ENCODE results near the gene QRSL1. TPM values are rescaled to one million over a fixed set of nuclear protein-coding genes. Genes with fewer than 3 reads are reported as not detected.

Gene QRSL1
- total RNA-seq, 3 donors from 2014 or later = 7.4 to 17.1 (median 9.2) TPM

DNA sequence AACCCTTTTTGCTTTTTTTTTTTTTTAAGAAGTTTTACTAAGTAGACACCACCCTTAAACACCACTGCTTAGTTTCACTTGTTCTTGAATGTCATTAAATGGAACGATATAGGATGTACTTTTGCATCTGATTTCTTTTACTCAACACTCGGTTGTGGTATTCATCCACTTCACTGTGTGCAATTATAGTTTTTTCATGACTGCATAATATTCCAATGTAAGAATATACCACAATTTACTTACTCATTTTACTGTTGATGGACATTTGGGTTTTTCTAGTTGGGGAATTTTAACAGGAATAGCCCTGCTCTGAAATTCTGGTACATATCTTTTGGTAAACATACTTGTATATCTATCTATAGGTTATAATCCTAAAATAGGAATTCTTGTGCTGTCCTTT is 29.9 kb upstream of the QRSL1 start:
- Histone ChIP-seq H3K36me3 (no peaks in the 10 kb centered on the region), H3K4me3 (no peak overlapping the region), H3K9me3 (no peaks in the 10 kb centered on the region), H3K27ac (no peak overlapping the region), H3K4me1 (no peaks in the 10 kb centered on the region), H3K27me3 (no peaks in the 10 kb centered on the region)
- intact Hi-C loops (cut with DNase I; ENCODE audit: low total_unique reads) = no loop called here
- DNase-seq (ENCODE audit: low spot score in 2 of 2) = no peak
- TF ChIP-seq, protein P1, sequence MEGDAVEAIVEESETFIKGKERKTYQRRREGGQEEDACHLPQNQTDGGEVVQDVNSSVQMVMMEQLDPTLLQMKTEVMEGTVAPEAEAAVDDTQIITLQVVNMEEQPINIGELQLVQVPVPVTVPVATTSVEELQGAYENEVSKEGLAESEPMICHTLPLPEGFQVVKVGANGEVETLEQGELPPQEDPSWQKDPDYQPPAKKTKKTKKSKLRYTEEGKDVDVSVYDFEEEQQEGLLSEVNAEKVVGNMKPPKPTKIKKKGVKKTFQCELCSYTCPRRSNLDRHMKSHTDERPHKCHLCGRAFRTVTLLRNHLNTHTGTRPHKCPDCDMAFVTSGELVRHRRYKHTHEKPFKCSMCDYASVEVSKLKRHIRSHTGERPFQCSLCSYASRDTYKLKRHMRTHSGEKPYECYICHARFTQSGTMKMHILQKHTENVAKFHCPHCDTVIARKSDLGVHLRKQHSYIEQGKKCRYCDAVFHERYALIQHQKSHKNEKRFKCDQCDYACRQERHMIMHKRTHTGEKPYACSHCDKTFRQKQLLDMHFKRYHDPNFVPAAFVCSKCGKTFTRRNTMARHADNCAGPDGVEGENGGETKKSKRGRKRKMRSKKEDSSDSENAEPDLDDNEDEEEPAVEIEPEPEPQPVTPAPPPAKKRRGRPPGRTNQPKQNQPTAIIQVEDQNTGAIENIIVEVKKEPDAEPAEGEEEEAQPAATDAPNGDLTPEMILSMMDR (IDR thresholded peaks at IDR 0.05) = no peak

DNA sequence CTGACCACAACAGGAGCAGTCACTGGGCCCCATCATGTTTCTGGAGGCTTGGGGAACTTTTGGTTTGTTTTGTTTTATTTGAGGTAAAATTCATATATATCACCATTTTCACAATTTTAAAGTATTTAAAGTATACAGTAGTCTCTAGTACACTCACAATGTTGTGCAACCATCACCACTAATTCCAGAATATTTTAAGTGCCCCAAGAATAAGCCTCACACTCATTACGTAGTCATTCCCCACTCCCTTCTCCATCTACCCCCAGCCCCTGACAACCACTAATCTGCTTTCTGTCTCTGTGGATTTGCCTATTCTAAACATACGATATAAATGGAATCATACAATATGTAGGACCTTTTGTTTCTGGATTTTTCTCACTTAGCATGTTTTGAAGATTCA is 29.0 kb upstream of the QRSL1 start:
- H3K27ac ChIP-seq = no peak overlapping the region
- DNase-seq (ENCODE audit: low spot score in 2 of 2) = no peak
- no peaks in the 10 kb centered on the region for H3K9me3 ChIP-seq
- intact Hi-C loops (cut with DNase I; ENCODE audit: low total_unique reads) = no loop called here
- no peaks in the 10 kb centered on the region for H3K4me1 ChIP-seq
- H3K36me3 ChIP-seq = no peaks in the 10 kb centered on the region
- TF ChIP-seq POLR2A (IDR thresholded peaks at IDR 0.05) = no peak
- no peak for TF ChIP-seq POLR2AphosphoS5 (IDR thresholded peaks at IDR 0.05)
- TF ChIP-seq, protein P1 (IDR thresholded peaks at IDR 0.05) = no peak
- no peaks in the 10 kb centered on the region for H3K27me3 ChIP-seq
- H3K4me3 ChIP-seq = no peak overlapping the region

DNA sequence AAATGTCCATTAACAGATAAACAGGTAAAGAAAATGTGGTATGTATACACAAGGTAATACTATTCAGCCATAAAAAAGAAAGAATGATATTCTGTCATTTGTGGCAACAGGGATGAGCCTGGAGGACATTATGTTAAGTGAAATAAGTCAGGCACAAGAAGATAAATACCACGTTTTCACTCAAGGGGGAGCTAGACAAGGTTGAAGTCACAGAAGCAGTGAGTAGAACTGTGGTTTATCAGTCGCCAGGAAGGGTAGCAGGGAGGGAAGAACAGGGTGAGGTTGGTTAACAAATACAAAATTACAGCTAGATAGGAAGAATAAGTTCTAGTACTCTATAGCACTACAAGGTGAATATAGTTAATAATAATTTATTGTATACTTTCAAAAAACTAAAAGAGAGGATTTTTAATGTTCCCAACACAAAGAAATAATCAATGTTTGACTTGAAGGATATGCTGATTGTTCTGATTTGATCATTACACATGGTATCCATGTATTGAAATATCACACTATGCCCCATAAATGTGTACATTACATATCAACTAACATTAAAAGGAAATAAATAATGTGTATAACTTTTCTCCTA is 21.2 kb upstream of the QRSL1 start:
- no peak for TF ChIP-seq POLR2A (IDR thresholded peaks at IDR 0.05)
- TF ChIP-seq, protein P1 (IDR thresholded peaks at IDR 0.05) = peak; percentile 29 to 61 (median 54)
- H3K27ac ChIP-seq = no peak overlapping the region
- no peaks in the 10 kb centered on the region for H3K9me3 ChIP-seq
- H3K36me3 ChIP-seq = no peaks in the 10 kb centered on the region
- intact Hi-C loops (cut with DNase I; ENCODE audit: low total_unique reads) = no loop called here
- H3K27me3 ChIP-seq = no peaks in the 10 kb centered on the region
- H3K4me1 ChIP-seq = no peaks in the 10 kb centered on the region
- no peak for DNase-seq (ENCODE audit: low spot score in 2 of 2)
- H3K4me3 ChIP-seq = no peak overlapping the region

DNA sequence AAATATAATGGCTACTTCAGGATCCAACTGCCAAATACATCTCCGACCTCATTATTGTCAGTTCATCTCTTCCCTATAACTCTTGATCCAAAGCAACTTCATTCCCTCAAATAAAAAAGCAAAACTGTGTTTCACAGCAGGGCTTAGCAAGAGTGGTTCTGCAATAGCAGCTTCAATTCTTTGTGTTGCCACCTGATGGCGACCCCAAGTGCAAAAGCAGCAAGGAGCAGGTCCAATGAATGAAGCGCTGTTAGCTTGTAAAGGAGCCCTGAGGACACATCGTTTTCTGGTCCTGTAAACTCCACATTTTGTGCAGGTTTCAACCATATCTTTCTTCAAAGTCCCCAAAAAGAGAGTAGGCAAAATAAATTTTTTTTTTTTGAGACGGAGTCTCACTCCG is 19.7 kb upstream of the QRSL1 start:
- intact Hi-C loops (cut with DNase I; ENCODE audit: low total_unique reads) = no loop called here
- DNase-seq (ENCODE audit: low spot score in 2 of 2) = no peak

DNA sequence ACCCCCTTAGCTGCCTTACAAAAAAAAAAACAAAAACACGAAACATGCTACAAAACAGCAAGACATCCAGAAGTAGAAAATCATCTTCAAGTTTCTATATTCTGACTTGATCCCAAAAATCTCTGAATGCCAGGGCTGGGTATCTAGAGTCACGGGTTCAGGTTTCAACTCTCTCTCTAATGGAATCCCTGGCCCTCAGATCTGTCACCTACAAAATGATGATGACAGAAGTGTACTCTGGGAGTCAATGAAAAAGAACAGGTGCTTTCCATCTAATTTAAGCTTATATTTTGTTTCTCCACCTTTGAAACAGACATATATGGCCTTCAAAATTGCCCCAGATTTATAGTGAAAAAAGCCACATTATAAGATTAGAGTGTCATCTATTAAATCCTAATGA is 18.3 kb upstream of the QRSL1 start:
- no peak for TF ChIP-seq POLR2AphosphoS5 (IDR thresholded peaks at IDR 0.05)
- intact Hi-C loops (cut with DNase I; ENCODE audit: low total_unique reads) = no loop called here
- no peak overlapping the region for H3K4me3 ChIP-seq
- no peaks in the 10 kb centered on the region for H3K4me1 ChIP-seq
- H3K27me3 ChIP-seq = no peaks in the 10 kb centered on the region
- no peak for DNase-seq (ENCODE audit: low spot score in 2 of 2)
- H3K27ac ChIP-seq = no peak overlapping the region
- no peaks in the 10 kb centered on the region for H3K9me3 ChIP-seq
- H3K36me3 ChIP-seq = no peaks in the 10 kb centered on the region

More for the DNA sequence above, 19.7 kb upstream of the QRSL1 start:
- H3K27me3 ChIP-seq = no peaks in the 10 kb centered on the region
- no peaks in the 10 kb centered on the region for H3K36me3 ChIP-seq
- no peaks in the 10 kb centered on the region for H3K4me1 ChIP-seq
- no peak overlapping the region for H3K4me3 ChIP-seq
- TF ChIP-seq, protein P1 (IDR thresholded peaks at IDR 0.05) = peak in 1 of 3 donors; percentile 21
- no peak for TF ChIP-seq POLR2A (IDR thresholded peaks at IDR 0.05)
- no peak overlapping the region for H3K27ac ChIP-seq
- H3K9me3 ChIP-seq = no peaks in the 10 kb centered on the region

Measured in breast epithelium (tissue), 4 donors.